HG02588 (cell line): ENCODE measurements around the gene IDUA.

Experiments used
- ATAC-seq: cut with Tn5 transposase; IDR thresholded peaks from one replicate; pipeline ENCODE4 v1.9.1; 2021; ENCODE audit warnings: mild to moderate bottlenecking, moderate library complexity; ENCODE audit not compliant: unreplicated experiment

IDUA gene

GRCh38 chr4:985123-985830 is 1.6 kb upstream of the IDUA start:
- no peak for ATAC-seq

DNA sequence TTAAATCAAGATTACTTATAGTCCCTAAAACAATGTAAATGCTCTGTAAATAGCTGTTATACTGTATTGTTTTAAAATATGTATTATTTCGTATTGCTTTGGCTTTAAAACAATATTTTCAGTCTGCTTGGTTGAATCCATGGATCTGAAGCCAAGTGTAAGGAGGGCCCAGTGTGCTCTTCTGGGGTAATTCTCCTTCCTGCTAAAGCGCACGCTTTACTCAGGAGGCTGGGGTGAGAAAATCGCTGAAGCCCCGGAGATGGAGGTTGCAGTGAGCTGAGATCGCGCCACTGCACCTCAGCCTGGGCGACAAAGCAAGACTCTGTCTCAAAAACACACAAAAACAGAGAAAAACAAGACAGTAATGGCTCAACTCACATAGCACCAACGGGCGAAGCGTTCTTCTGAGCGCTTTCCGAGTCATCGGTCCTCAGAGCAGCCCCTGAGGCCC is 391 bp upstream of the IDUA start:
- ATAC-seq = peak; percentile 6

GRCh38 chr4:987624-988513 is 1.0 kb downstream of the IDUA start:
- no peak for ATAC-seq

DNA sequence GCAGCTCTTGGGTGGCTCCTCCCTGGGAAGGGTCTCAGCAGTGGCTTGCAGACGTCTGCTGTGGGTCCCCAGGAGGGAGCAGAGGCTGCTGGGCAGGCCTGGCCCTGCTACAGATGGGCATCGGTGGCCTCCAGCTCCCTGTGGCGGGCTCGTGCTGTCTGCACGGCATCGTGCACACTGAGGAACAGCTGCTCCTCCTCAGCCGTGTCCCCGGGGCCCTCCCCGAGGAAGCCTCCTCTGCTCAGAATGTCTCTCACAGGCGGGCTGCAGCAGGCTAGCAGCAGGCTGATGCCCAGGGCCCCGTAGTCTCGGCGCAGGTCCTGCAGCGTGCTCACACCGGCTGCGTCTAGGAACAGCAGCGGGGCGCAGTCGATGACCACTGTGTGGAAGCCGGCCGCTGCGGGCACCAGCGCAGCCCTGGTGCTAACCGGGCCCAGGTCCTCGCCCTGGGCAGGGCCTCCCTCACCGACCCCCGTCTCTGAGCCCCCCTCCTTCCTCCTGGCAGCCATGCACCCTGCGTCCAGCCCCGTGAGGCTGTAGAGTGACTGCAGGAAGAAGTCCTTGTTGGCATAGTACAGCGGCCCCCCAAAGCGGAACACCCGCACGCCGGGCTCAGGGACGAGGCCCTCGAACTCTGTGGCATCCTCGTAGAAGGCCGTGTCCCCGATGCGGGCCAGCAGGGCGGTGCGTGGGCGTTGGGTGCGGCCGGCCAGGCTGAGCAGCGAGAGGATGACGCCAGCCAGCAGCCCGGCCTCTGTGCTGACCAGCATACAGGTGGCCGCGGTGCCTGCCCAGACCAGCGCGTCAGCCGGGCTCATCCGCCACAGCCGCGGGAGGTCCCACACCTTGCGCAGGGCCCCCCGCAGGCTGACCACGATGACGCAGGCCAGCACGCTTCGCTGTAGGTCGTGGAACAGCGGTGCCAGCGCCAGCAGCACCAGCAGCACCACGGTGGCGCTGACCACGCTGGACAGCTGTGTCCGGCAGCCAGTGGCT is 2.2 kb downstream of the IDUA start:
- no peak for ATAC-seq

DNA sequence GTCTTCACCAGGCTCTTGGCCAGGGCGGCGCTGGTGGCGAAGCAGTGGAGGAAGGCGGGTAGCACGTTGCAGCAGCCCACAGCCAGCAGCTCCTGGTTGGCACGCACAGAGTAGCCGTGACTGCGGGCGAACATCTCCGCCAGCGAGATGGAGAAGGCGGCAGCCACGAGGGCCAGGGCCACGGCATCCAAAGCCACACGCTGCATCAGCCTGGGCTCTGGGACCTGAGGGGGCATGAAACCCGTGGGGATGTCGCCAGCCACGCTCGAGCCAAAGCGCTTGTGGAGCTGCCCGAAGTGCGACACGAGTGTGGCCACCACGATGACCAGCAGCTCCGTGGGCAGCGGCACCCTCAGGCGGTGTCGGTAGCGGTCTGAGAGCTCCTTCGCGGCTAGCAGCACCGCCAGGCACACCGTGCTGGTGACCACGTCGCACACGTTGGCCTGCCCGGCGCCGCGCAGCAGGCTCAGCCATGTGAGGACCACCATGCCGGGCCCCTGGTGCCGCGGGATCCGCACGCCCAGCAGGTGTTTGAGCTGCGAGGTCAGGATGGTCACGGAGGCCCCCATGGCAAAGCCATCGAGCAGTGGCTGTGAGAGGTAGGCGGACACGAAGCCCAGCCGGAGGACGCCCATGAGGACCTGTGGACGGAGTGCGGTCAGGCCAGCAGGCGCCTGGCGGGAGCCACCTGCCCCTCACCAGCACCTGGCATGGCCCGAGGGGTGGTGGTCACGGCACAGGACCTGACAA is 3.1 kb downstream of the IDUA start:
- ATAC-seq = no peak

DNA sequence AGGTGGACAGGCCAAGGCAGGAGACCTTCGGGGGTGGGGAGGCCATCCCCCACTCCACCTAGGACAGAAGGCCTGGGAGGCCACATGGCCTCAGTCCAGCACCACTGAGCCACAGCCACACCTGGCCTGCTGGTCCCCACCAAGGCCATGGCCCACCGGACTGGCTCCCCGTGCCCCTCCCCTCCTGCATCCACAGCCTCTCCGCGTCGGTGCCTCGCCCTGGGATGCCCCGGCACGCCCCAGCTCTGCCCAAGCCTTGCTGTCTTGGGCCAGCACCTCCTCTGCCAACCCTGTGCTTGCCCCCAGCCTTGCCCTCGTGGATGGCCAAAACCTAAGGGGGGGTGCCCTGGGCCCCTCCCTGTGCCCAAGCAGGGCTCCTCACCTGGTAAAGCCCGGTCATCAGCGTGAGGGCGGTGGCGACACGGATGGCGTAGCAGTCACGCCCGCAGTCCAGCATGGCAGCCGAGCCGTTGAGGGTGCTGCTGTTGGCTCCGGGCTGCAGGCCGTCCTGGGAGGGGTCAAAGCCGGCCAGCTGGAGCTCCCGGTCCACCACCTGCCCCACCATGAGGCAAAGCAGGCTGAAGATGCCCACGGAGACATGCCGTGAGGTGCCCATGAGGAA is 4.0 kb downstream of the IDUA start:
- no peak for ATAC-seq

GRCh38 chr4:991451-992296 is 4.8 kb downstream of the IDUA start:
- ATAC-seq = no peak

GRCh38 chr4:992297-993110 is 5.7 kb downstream of the IDUA start:
- no peak for ATAC-seq

DNA sequence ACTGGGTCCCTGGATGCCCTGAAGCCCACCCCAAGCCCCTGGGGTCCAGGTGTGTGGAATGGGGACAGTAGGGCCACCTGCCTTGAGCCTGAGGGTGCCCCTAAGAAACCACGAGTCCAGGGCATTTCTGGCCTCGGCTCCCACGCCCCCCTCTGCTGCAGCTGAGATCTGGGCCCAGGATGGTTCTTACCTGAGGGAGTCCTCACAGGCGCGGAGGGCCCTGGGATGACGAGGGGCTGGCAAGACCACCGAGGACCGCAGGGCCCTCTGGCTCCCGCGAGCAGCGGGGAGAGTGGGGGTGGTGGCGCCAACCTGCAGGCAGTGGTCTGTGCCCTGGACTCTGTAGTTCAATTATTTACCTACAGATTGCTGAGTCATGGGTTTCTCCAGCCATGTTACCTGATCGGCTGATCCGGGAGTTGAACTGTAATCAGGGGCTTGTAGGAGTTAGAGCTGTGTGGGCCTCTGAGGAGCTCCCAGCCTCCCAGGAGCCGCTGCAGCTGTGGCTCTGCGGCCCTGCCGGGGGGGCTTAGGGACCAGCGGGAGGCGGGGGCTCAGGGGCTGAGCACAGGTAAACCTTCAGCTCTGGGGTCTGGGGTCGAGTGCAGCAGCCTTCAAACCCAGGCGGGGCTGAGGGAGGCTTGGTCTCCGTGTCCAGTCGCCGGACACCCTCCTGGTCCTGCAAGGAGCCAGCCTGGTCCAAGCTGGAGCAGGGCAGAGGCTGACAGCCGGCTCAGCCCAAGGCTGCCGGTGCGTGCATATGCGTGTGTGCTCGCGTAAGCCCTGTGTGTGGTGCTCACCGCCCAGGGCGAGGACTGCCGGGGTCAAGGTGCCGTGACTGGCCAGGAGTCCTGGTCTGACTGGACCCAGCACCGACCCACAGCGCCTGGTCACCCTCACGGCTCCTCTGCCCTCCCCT is 6.5 kb downstream of the IDUA start, which contains the start of gene SLC26A1:
TSS of gene SLC26A1 (minus strand) at position 294 of the 919 bp plus-strand sequence. CDS start 1,701 bp downstream, outside the sequence.
- no peak for ATAC-seq

GRCh38 chr4:995311-996026 is 8.6 kb downstream of the IDUA start:
- ATAC-seq = no peak

DNA sequence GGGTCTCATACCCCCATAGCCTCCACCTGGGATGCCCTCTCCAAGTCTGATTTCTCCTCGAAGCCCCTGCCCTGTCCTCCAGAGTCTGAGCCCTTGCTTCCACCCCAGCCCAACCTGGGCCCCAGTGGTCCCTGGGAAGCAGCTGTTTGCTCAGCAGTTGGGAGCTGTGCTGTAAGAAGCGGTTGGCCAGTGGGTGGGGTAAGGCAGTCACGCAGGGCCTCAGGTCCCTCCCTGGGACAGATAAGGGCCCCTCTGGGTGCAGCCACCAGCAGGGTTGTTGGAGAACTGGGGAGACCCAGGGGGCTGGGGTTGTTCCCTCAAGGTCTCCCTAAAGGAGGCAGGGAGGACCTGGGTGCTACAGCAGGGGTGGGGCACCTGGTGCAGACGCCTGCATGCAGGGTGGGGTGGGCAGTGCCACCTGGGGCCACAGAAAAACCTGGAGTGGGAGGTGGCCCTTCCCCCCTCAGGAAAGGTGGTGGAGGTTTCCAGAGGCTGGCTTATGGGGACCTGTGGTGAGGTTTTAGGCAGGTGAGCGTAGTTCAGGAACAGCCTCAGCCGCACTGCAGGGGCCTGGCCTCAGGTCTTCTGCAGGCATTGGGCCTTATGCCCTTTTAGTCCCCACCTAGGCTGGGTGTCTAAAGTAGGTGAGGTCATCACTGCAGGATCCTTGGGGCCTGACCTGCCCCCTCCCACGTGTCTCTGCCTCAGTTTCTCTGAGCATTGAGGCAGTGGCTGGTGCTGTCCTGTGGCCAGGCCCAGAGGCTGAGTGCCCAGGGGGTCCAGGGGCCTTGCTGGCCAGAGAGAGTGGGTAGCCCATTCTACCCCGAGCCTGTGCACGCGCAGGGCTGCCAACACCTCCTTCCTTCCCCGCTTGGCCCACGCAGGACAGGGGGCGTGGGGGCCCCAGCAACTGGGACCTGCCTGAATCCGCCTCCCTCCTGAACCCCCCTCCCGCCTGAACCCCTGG is 9.5 kb downstream of the IDUA start:
- no peak for ATAC-seq

- ATAC-seq = no peak
These were observed 10.1 kb downstream of the IDUA start for GRCh38 chr4:996997-997374.

GRCh38 chr4:997375-998071 is 10.7 kb downstream of the IDUA start:
- ATAC-seq = no peak

DNA sequence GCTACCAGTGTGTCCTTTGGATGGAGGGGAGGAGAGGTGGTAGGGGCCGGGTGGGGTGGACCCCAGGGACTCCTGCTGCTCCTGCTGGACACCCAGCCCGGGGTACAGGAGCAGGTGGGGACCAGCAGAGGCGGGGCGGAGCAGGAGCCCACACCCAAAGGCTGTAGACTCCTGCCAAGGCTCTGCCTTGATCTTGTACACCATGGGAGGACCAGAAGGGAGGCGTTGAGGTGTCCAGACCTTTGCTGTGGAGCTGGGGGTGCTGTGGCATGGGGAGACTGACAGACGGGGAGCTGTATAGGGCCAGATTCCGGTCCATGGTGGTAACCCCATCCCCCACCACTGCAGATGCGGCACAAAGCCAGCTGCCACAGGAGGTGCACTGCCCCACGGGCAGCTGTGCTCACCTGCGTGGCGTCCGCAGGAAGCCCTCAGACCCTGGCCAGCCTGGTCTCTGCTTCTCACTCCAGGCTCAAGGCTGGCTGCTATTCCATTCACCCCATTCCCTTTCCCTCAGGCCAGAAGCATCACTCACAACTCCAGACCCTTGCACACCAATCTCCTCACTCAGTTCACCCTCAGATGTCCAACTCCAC is 11.3 kb downstream of the IDUA start:
- no peak for ATAC-seq
